B cell (primary cell): ENCODE results near the gene PAN3.

Experiments
- EZH2 ChIP-seq: IDR thresholded peaks from 2 replicates; pipeline ENCODE4 v1.6.1; 2012; ENCODE audit warnings: borderline replicate concordance, low read depth, mild to moderate bottlenecking, moderate library complexity, low read length; ENCODE audit not compliant: insufficient read depth, poor library complexity, severe bottlenecking
- TF ChIP-seq, protein P1 (sequence below): fragments of 200-600 bp; IDR thresholded peaks from one replicate; pipeline ENCODE4 v1.8.0; 2022; ENCODE audit warnings: antibody characterized with exemption, mild to moderate bottlenecking

DNA sequence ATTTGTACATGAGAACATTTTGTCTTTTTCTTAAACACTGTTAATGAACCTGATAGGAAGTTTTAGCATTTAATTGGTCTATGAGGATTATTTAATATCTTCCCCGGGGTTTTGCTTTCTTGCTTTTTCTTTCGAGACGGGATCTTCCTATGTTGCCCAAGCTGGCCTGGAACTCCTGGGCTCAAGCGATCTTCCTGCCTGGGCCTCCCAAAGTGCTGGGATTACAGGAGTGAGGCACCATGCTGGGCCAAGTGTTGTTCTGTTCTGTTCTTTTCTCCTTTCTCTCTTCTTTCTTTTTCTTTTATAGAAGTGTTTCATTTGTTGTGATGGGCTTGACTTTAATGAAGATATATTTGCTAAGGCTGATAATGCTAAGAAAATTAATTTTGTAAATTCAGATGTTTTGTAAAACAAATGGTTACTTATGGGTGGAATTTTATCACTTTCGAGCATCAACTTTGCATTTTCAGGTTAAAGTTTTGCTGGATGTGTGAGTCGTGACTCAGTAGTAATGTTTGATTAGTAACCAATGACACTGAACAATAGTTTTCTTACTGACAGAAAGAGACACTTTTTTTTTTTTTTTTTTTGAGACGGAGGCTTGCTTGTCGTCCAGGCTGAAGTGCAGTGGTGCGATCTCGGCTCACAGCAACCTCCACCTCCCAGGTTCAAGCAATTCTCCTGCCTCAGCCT lies 2.2 kb downstream of the PAN3 start:
- TF ChIP-seq, protein P1, sequence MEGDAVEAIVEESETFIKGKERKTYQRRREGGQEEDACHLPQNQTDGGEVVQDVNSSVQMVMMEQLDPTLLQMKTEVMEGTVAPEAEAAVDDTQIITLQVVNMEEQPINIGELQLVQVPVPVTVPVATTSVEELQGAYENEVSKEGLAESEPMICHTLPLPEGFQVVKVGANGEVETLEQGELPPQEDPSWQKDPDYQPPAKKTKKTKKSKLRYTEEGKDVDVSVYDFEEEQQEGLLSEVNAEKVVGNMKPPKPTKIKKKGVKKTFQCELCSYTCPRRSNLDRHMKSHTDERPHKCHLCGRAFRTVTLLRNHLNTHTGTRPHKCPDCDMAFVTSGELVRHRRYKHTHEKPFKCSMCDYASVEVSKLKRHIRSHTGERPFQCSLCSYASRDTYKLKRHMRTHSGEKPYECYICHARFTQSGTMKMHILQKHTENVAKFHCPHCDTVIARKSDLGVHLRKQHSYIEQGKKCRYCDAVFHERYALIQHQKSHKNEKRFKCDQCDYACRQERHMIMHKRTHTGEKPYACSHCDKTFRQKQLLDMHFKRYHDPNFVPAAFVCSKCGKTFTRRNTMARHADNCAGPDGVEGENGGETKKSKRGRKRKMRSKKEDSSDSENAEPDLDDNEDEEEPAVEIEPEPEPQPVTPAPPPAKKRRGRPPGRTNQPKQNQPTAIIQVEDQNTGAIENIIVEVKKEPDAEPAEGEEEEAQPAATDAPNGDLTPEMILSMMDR: no peak
- no peak for TF ChIP-seq EZH2
